ENCODE data around the gene SUSD5.

The SUSD5 gene

DNA sequence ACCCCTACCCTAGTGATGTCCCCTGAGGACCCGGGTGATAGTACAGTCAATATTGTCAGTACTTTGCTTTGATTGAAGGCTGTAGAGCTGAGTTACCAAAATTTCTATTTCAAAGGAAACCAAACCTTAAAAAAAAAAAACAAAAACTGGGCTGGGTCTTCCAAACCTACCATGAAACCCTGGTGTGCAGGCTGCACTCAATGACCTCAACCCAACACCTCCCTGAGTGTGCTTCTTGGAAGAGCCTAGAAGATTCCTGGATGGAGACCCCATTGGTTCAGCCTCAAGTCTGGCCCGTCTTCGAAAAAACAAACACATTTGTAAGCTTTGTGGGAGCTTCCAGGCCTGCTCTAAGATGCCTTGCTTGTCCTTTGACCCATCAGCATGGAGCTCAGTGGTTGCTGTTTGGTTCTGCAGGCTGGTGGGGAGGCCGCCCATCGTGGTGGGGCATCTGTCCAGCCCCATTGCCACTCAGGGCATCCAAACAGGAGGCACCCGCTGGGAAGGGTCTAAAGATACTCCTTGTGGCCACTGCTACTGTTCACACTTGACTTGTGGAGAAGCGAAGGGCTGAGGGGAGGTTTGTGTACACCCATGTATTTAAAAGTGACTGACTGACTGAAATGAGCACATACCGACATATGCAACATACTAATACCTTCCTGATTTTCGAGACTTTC is 72.6 kb downstream of the SUSD5 start (continued):
- TF ChIP-seq, protein P1, sequence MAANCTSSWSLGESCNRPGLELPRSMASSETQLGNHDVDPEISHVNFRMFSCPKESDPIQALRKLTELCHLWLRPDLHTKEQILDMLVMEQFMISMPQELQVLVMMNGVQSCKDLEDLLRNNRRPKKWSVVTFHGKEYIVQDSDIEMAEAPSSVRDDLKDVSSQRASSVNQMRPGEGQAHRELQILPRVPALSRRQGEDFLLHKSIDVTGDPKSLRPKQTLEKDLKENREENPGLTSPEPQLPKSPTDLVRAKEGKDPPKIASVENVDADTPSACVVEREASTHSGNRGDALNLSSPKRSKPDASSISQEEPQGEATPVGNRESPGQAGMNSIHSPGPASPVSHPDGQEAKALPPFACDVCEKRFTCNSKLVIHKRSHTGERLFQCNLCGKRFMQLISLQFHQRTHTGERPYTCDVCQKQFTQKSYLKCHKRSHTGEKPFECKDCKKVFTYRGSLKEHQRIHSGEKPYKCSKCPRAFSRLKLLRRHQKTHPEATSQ (tag by site-specific recombination; IDR thresholded peaks at IDR 0.05): no peak
- TF ChIP-seq ZNF114 (tag by site-specific recombination; IDR thresholded peaks at IDR 0.05): no peak

GRCh38 chr3:33145221-33145900 is 73.2 kb downstream of the SUSD5 start:
- Histone ChIP-seq H3K27ac (ENCODE audit: extremely low read depth, low read depth, low read length) (no peak overlapping the region), H3K36me3 (ENCODE audit: control insufficient read depth in 2 of 2, insufficient read depth in 1 of 2, low read length in 2 of 2) (peaks cover 4 to 24% of the 10 kb centered on the region in 2 experiments; a peak in 2 of 3 replicates), H3K4me3 (ENCODE audit: low read depth, low read length) (no peak overlapping the region), H3K9me3 (ENCODE audit: control insufficient read depth, insufficient read depth, low read depth, low read length) (no peaks in the 10 kb centered on the region), H3K4me1 (ENCODE audit: control insufficient read depth, insufficient read depth, low read length) (0 out of 2 replicates have a peak, but pooled peaks cover 4% of the 10 kb centered on the region)
- POLR2A ChIA-PET: no interaction called here
- CTCF ChIA-PET: interaction anchor here (0.8 to 0.9 kb wide), 2 partner anchors 13 to 14 kb away, joined by 3 to 4 read pairs; no protein-coding TSS in a partner anchor
- TF ChIP-seq ZIC2 (tag by site-specific recombination; IDR thresholded peaks at IDR 0.05) (peak; percentile 62), ZNF23 (tag by site-specific recombination; IDR thresholded peaks at IDR 0.05; ENCODE audit: borderline replicate concordance) (no peak)

- ChIA-PET CTCF (interaction anchor here (0.5 to 1.6 kb wide), 5 partner anchors 9 to 181 kb away, joined by 3 to 6 read pairs (median 3); no protein-coding TSS in a partner anchor), POLR2A (no interaction called here)
- no peak overlapping the region for H3K27ac ChIP-seq (ENCODE audit: extremely low read depth, low read depth, low read length)
- H3K4me1 ChIP-seq (ENCODE audit: control insufficient read depth, insufficient read depth, low read length): 0 out of 2 replicates have a peak, but pooled peaks cover 4% of the 10 kb centered on the region
- TF ChIP-seq, protein P2, sequence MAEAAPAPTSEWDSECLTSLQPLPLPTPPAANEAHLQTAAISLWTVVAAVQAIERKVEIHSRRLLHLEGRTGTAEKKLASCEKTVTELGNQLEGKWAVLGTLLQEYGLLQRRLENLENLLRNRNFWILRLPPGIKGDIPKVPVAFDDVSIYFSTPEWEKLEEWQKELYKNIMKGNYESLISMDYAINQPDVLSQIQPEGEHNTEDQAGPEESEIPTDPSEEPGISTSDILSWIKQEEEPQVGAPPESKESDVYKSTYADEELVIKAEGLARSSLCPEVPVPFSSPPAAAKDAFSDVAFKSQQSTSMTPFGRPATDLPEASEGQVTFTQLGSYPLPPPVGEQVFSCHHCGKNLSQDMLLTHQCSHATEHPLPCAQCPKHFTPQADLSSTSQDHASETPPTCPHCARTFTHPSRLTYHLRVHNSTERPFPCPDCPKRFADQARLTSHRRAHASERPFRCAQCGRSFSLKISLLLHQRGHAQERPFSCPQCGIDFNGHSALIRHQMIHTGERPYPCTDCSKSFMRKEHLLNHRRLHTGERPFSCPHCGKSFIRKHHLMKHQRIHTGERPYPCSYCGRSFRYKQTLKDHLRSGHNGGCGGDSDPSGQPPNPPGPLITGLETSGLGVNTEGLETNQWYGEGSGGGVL (tag by site-specific recombination; IDR thresholded peaks at IDR 0.05): no peak
- TF ChIP-seq, protein P3, sequence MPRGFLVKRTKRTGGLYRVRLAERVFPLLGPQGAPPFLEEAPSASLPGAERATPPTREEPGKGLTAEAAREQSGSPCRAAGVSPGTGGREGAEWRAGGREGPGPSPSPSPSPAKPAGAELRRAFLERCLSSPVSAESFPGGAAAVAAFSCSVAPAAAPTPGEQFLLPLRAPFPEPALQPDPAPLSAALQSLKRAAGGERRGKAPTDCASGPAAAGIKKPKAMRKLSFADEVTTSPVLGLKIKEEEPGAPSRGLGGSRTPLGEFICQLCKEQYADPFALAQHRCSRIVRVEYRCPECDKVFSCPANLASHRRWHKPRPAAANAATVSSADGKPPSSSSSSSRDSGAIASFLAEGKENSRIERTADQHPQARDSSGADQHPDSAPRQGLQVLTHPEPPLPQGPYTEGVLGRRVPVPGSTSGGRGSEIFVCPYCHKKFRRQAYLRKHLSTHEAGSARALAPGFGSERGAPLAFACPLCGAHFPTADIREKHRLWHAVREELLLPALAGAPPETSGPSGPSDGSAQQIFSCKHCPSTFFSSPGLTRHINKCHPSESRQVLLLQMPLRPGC (tag by site-specific recombination; IDR thresholded peaks at IDR 0.05): no peak
- TF ChIP-seq MYNN (tag by site-specific recombination; IDR thresholded peaks at IDR 0.05; ENCODE audit: borderline replicate concordance): no peak
- no peak for TF ChIP-seq ZNF16 (tag by site-specific recombination; IDR thresholded peaks at IDR 0.05; ENCODE audit: low read depth)
- no peak for TF ChIP-seq ZFP41 (tag by site-specific recombination; IDR thresholded peaks at IDR 0.05; ENCODE audit: borderline replicate concordance)
- TF ChIP-seq ZFP69B (tag by site-specific recombination; IDR thresholded peaks at IDR 0.05): no peak
- TF ChIP-seq ZNF510 (tag by site-specific recombination; IDR thresholded peaks at IDR 0.05; ENCODE audit: insufficient replicate concordance): no peak
- no peak for TF ChIP-seq YY2 (tag by site-specific recombination; IDR thresholded peaks at IDR 0.05)
- TF ChIP-seq ZNF600 (tag by site-specific recombination; IDR thresholded peaks at IDR 0.05): no peak
- TF ChIP-seq ZNF138 (tag by site-specific recombination; IDR thresholded peaks at IDR 0.05; ENCODE audit: borderline replicate concordance): no peak
- TF ChIP-seq GLIS1 (tag by site-specific recombination; IDR thresholded peaks at IDR 0.05): no peak
- no peak for TF ChIP-seq ZNF76 (tag by site-specific recombination; IDR thresholded peaks at IDR 0.05; ENCODE audit: borderline replicate concordance, low read depth)
- H3K36me3 ChIP-seq (ENCODE audit: control insufficient read depth in 2 of 2, insufficient read depth in 1 of 2, low read length in 2 of 2): peaks cover 4 to 24% of the 10 kb centered on the region in 2 experiments; a peak in 2 of 3 replicates
- no peaks in the 10 kb centered on the region for H3K9me3 ChIP-seq (ENCODE audit: control insufficient read depth, insufficient read depth, low read depth, low read length)
- H3K4me3 ChIP-seq (ENCODE audit: low read depth, low read length): no peak overlapping the region
Measured at GRCh38 chr3:33144433-33144832, 74.2 kb downstream of the SUSD5 start.

Measured in HEK293 (cell line).